ENCODE results near the gene HES2.
"Not testable (repeated sequence)": the region's sequence is repeated elsewhere in the genome, so short reads cannot be mapped to it uniquely, and the experiment has no call there.

HES2 gene

DNA sequence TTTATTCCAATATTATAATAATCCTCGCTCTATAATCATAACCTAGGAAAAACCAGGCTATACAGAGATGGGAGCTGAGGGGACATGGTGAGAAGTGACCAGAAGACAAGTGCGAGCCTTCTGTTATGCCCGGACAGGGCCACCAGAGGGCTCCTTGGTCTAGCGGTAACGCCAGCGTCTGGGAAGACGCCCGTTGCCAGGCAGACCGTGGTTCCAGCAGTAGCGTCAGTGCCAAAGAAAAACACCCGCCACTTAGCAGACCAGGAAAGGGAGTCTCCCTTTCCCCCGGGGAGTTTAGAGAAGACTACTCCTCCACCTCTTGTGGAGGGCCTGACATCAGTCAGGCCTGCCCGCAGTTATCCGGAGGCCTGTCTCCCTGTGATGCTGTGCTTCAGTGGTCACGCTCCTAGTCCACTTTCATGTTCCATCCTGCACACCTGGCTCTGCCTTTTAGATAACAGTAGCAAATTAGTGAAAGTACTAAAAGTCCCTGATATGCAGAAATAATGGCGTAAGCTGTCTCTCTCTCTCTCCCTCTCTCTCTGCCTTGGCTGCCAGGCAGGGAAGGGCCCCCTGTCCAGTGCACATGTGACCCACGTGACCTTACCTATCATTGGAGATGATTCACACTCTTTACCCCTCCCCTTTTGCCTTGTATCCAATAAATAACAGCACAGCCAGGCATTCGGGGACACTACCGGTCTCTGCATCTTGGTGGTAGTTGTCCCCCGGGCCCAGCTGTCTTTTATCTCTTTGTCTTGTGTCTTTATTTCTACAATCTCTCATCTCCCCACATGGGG is 56.4 kb downstream of the HES2 start:
- H3K27ac ChIP-seq (ENCODE audit: insufficient read depth, low read depth, low read length, poor library complexity, severe bottlenecking); H3K4me3 ChIP-seq (ENCODE audit: insufficient read depth, low read depth, low read length); H3K27me3 ChIP-seq (ENCODE audit: control insufficient read depth, insufficient read depth, low read length, poor library complexity, severe bottlenecking); H3K9me3 ChIP-seq (ENCODE audit: control insufficient read depth, low read length); H3K36me3 ChIP-seq (ENCODE audit: control insufficient read depth, insufficient read depth, low read length): not testable (repeated sequence)
- H3K4me1 ChIP-seq (ENCODE audit: control insufficient read depth, insufficient read depth, low read length), result peaks cover 20% of the 10 kb centered on the region
- 44 to 45% methylated on average over 19 to 20 of the region's 20 CpGs for WGBS, 2 experiments
